Fibroblast of lung (primary cell): ENCODE results near the gene GPC6.

Experiments
- EZH2 ChIP-seq: IDR thresholded peaks from 2 replicates; pipeline ENCODE4 v1.5.1; 2012; ENCODE audit warnings: low read length, control low read depth, mild to moderate bottlenecking; ENCODE audit errors: missing control alignments
- TF ChIP-seq, protein P1 (sequence below), 2 donors: IDR thresholded peaks in 1 of 2; conservative IDR thresholded peaks in 1 of 2; 1 replicate in 1 of 2; 2 replicates in 1 of 2; pipeline ENCODE4 v1.5.1; 2011 to 2012; ENCODE audit warnings: low read length in 2 of 2, control low read depth in 1 of 2, inconsistent platforms in 1 of 2, low read depth in 1 of 2, mild to moderate bottlenecking in 1 of 2

DNA sequence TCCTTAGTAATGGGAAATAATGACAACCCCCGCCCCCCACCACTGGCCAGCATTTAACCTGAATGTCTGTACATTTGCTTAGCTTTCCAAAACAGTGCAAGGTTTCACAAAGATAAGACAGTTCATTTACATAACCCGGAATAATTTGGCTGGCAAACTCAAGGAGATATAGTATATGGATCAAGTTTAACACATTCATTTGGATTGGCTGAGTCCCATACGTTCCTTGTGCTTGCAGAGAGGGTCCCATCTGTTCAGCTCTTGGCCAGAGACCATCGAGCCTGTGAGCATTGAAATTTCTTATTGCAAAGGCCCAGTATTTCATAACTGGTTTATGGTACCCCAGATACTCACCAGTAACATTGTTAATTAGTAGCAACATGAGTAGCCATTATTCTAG is 116.5 kb downstream of the GPC6 start:
- TF ChIP-seq, protein P1, sequence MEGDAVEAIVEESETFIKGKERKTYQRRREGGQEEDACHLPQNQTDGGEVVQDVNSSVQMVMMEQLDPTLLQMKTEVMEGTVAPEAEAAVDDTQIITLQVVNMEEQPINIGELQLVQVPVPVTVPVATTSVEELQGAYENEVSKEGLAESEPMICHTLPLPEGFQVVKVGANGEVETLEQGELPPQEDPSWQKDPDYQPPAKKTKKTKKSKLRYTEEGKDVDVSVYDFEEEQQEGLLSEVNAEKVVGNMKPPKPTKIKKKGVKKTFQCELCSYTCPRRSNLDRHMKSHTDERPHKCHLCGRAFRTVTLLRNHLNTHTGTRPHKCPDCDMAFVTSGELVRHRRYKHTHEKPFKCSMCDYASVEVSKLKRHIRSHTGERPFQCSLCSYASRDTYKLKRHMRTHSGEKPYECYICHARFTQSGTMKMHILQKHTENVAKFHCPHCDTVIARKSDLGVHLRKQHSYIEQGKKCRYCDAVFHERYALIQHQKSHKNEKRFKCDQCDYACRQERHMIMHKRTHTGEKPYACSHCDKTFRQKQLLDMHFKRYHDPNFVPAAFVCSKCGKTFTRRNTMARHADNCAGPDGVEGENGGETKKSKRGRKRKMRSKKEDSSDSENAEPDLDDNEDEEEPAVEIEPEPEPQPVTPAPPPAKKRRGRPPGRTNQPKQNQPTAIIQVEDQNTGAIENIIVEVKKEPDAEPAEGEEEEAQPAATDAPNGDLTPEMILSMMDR (conservative IDR thresholded peaks at IDR 0.05 in 1 of 2, IDR thresholded peaks at IDR 0.05 in 1 of 2; ENCODE audit: low read depth in 1 of 2, low read length in 2 of 2), result no peak
- TF ChIP-seq EZH2, result no peak
